Stomach smooth muscle (tissue), 2 donors: Measurements from ENCODE around the gene SOS1.
"Not testable (repeated sequence)": the region's sequence is repeated elsewhere in the genome, so short reads cannot be mapped to it uniquely, and the experiment has no call there.

Experiments
- H3K27ac ChIP-seq: one replicate; pipeline ENCODE4 v1.7.0; 2013; ENCODE audit warnings: mild to moderate bottlenecking, low read length, inconsistent platforms
- H3K27me3 ChIP-seq, 2 donors: one replicate each; pipeline ENCODE4 v1.7.0; 2013; ENCODE audit warnings: low read length in 2 of 2; ENCODE audit not compliant: insufficient read depth in 2 of 2, control insufficient read depth in 1 of 2
- H3K36me3 ChIP-seq, 2 donors: one replicate each; pipeline ENCODE4 v1.7.0; 2013; ENCODE audit warnings: low read length in 2 of 2; ENCODE audit not compliant: control insufficient read depth in 2 of 2, insufficient read depth in 2 of 2
- H3K4me1 ChIP-seq: one replicate; pipeline ENCODE4 v1.7.0; 2013; ENCODE audit warnings: low read length; ENCODE audit not compliant: control insufficient read depth, insufficient read depth
- H3K4me3 ChIP-seq, 2 donors: one replicate each; pipeline ENCODE4 v1.7.0; 2013; ENCODE audit warnings: low read length in 2 of 2
- H3K9ac ChIP-seq, 2 donors: one replicate each; pipeline ENCODE4 v1.7.0; 2013; ENCODE audit warnings: low read length in 2 of 2, mild to moderate bottlenecking in 1 of 2
- H3K9me3 ChIP-seq, 2 donors: one replicate each; pipeline ENCODE4 v1.7.0; 2013; ENCODE audit warnings: low read length in 2 of 2; ENCODE audit not compliant: control insufficient read depth in 2 of 2
- donor health status: healthy.
- donor health status: Pancreatic carcinoma.

SOS1 gene

DNA sequence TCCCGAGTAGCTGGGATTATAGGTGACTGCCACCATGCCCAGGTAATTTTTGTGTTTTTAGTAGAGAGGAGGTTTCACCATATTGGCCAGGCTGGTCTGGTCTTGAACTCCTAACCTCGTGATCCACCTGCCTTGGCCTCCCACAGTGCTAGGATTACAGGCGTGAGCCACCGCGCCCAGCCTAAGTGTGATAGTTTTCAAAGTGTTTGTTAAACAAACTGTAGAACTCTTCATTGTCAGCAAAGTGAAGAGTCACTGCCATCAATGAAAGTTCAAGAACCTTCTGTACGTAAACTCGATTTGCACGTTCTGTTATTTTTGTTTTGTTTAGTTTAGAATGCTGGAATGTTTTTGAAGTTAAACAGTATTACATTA, 18.0 kb upstream of the SOS1 start:
- no peaks in the 10 kb centered on the region for H3K36me3 ChIP-seq
- H3K4me3 ChIP-seq, result no peak overlapping the region
- peaks cover 10% of the 10 kb centered on the region for H3K4me1 ChIP-seq
- H3K9ac ChIP-seq, result no peak overlapping the region
- no peak overlapping the region for H3K27ac ChIP-seq
- no peaks in the 10 kb centered on the region for H3K27me3 ChIP-seq
- no peaks in the 10 kb centered on the region for H3K9me3 ChIP-seq

DNA sequence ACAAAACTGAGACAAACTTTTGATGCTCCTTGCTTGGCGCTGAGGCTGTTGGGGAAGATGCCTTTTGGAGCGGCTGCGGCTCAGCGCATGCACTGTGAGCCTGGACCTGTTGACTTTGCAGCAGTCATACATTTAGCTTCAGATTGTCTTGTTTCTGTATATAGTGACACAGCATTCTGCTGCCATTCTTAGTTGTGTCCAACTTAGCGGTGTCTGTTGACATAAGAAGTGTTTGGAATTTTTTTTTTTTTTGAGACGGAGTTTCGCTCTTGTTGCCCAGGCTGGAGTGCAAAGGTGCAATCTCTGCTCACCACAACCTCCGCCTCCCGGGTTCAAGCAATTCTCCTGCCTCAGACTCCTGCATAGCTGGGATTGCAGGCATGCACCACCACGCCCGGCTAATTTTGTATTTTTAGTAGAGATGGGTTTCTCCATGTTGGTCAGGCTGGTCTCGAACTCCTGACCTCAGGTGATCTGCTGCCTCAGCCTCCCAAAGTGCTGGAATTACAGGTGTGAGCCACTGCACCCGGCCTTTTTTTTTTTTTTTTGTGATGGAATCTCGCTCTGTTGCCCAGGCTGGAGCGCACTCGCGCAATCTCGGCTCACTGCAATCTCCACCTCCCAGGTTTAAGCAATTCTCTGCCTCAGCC, 17.5 kb upstream of the SOS1 start:
- not testable (repeated sequence) for H3K4me3 ChIP-seq, H3K36me3 ChIP-seq, H3K9me3 ChIP-seq, H3K27me3 ChIP-seq, H3K27ac ChIP-seq, H3K9ac ChIP-seq
- peaks cover 10% of the 10 kb centered on the region for H3K4me1 ChIP-seq

- Histone ChIP-seq H3K4me3 (no peak overlapping the region), H3K4me1 (peaks cover 8% of the 10 kb centered on the region), H3K9ac (no peak overlapping the region), H3K36me3 (no peaks in the 10 kb centered on the region), H3K27me3 (no peaks in the 10 kb centered on the region), H3K9me3 (no peaks in the 10 kb centered on the region), H3K27ac (no peak overlapping the region)
Observed at GRCh38 chr2:39136799-39137198, 15.9 kb upstream of the SOS1 start.

GRCh38 chr2:39135690-39136259, 14.9 kb upstream of the SOS1 start:
- Histone ChIP-seq H3K4me3 (no peak overlapping the region), H3K36me3 (no peaks in the 10 kb centered on the region), H3K27ac (no peak overlapping the region), H3K4me1 (no peaks in the 10 kb centered on the region), H3K27me3 (no peaks in the 10 kb centered on the region), H3K9me3 (no peaks in the 10 kb centered on the region), H3K9ac (no peak overlapping the region)

DNA sequence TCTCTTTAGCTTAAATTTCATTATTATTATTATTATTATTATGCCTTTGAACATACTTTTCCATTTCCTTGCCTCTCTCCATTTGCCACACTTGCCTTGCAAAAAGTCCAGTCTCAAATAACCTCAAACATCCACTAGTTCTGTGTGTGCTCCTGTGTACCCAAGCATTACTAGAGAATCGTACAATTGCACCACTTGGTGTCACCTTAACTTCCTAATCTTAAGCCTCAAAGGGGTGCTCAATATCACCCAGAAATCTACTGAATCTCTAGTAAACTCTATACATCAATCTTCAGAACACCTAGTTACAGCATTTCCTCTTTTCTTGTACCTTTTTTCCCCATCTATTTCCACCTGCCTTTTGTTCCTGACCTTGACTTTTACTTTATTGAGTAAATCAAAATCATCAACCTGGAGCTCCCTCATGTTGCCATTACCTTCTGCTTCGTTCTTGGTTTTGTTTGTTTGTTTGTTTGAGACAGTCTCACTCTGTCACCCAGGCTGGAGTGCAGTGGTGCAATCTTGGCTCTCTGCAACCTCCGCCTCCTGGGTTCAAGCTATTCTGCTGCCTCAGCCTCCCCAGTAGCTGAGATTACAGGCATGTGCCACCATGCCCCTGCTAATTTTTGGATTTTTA, 12.5 kb upstream of the SOS1 start:
- Histone ChIP-seq H3K36me3 (no peaks in the 10 kb centered on the region), H3K27ac (no peak overlapping the region), H3K4me3 (no peak overlapping the region), H3K9ac (no peak overlapping the region), H3K9me3 (no peaks in the 10 kb centered on the region), H3K27me3 (no peaks in the 10 kb centered on the region), H3K4me1 (no peaks in the 10 kb centered on the region)

- no peaks in the 10 kb centered on the region for H3K36me3 ChIP-seq
- H3K4me1 ChIP-seq, result peaks cover under 1% of the 10 kb centered on the region
- H3K9ac ChIP-seq, result no peak overlapping the region
- no peak overlapping the region for H3K4me3 ChIP-seq
- H3K27ac ChIP-seq, result no peak overlapping the region
- no peaks in the 10 kb centered on the region for H3K9me3 ChIP-seq
- H3K27me3 ChIP-seq, result no peaks in the 10 kb centered on the region
Observed at GRCh38 chr2:39128919-39129391, 8.1 kb upstream of the SOS1 start.

- H3K27ac ChIP-seq, result no peak overlapping the region
Observed at GRCh38 chr2:39127973-39128372, 7.1 kb upstream of the SOS1 start.

DNA sequence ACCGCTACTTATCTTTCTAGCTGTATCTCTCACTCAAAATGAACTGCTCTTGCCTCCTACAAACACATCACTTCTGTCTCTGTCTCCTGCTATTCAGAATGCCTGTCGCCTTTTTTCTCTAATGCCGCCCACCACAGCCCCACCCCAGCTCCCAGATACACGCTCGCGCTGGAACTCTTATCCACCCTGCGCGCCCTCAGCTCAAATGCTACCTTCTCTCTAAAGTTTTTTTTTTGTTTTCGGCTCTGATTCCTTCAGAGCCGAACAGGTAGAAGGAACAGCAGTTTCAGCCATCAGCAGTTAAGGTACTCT, 3.9 kb upstream of the SOS1 start:
- H3K9ac ChIP-seq, result peak overlapping the region; percentile 59 to 89
- no peaks in the 10 kb centered on the region for H3K36me3 ChIP-seq
- peaks cover 24% of the 10 kb centered on the region for H3K4me1 ChIP-seq
- H3K27me3 ChIP-seq, result no peaks in the 10 kb centered on the region
- H3K9me3 ChIP-seq, result no peaks in the 10 kb centered on the region
- peak overlapping the region; percentile 83 to 96 for H3K4me3 ChIP-seq
- H3K27ac ChIP-seq, result peak overlapping the region; percentile 88

More at GRCh38 chr2:39127973-39128372, 7.1 kb upstream of the SOS1 start:
- Histone ChIP-seq H3K9me3 (no peaks in the 10 kb centered on the region), H3K4me3 (no peak overlapping the region), H3K9ac (no peak overlapping the region), H3K4me1 (peaks cover 8% of the 10 kb centered on the region), H3K27me3 (no peaks in the 10 kb centered on the region), H3K36me3 (no peaks in the 10 kb centered on the region)

DNA sequence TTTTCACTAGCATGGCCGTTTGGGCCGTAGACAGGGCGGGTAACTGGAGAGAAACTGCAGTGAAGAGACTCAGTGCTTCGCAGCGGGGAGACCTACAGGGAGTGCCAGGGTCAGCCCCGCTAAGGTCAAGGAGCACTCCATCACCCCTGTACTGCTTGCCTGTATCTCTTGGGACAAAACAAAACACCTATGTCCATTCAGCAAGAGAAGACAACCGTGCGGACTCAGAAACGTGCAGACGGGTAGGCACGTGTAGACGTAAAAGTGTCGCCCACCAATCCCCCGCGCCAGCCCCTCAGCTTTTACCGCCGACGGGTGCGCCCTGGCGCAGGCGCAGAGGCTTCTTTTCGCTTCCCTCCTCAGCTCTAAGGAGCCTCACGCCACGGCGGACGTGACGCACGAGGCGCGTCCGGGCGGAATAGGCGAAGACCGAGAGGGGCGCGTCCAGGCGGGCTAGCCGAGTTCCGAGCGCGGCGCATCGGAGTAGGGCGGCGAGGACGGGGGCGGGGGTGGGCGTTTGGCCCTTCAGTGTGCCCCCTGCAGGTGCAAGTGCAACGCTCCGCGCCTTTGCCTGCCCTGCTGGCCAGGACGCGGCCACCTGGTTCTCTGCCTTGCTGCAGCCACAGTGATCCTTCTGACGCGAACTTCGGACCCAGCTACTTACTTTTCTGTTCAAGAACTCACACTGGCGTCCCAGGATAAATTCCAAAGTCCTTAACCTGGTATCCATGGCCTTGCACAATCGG, 3.3 kb upstream of the SOS1 start:
- Histone ChIP-seq H3K4me1 (peaks cover 27% of the 10 kb centered on the region), H3K9me3 (no peaks in the 10 kb centered on the region), H3K36me3 (no peaks in the 10 kb centered on the region), H3K4me3 (peak overlapping the region; percentile 83 to 96), H3K9ac (peak overlapping the region; percentile 82 to 90), H3K27ac (peak overlapping the region; percentile 88), H3K27me3 (no peaks in the 10 kb centered on the region)

GRCh38 chr2:39123436-39123999, 2.7 kb upstream of the SOS1 start:
- H3K9ac ChIP-seq, result peak overlapping the region; percentile 82 to 90
- H3K27me3 ChIP-seq, result no peaks in the 10 kb centered on the region
- peak overlapping the region; percentile 83 to 96 for H3K4me3 ChIP-seq
- H3K9me3 ChIP-seq, result no peaks in the 10 kb centered on the region
- H3K4me1 ChIP-seq, result peaks cover 27% of the 10 kb centered on the region
- H3K27ac ChIP-seq, result peak overlapping the region; percentile 88
- no peaks in the 10 kb centered on the region for H3K36me3 ChIP-seq
